ENCODE data around the gene DLG2.

- TF ChIP-seq CTCF (conservative IDR thresholded peaks at IDR 0.05; ENCODE audit: low read depth, low read length) (no peak), CHD1 (IDR thresholded peaks at IDR 0.05; ENCODE audit: low read depth, low read length) (no peak), NFE2L2 (IDR thresholded peaks at IDR 0.05; ENCODE audit: low read depth, low read length) (no peak), POLR2A (IDR thresholded peaks at IDR 0.05; ENCODE audit: low read depth, low read length) (no peak), RAD21 (IDR thresholded peaks at IDR 0.05; ENCODE audit: low read length) (no peak), USF2 (IDR thresholded peaks at IDR 0.05; ENCODE audit: low read depth, low read length) (no peak), SMC3 (IDR thresholded peaks at IDR 0.05; ENCODE audit: low read depth, low read length) (no peak)
These were observed 1916.0 kb downstream of the DLG2 start for GRCh38 chr11:83711106-83711527.

Measured in IMR-90 (cell line).